ENCODE results near the gene KSR1. TPM values are rescaled to one million over a fixed set of nuclear protein-coding genes. Genes with fewer than 3 reads are reported as not detected.

KSR1 gene
- total RNA-seq, 1 experiment from 2014 or later = 19.1 TPM

DNA sequence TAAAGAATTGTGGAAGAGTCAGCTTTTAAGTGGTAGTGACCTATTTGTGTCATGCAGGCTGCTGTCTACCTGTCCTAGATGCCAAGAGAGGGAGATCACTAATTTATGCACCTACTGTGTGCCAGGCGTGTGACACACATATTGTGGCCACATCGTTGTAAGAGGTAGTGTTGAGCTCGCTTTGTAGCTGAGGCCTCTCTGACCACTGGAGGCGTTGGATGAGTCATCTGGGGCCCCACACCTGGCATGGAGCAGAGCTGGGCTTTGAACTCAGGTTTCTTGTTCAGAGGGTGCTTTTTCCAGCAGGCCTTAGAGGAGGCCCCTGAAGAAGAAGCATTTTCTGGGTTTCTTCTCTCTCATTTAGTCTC lies 122.5 kb downstream of the KSR1 start:
- Histone ChIP-seq H3K4me3 (no peak overlapping the region), H3K4me1 (replicated peaks; ENCODE audit: insufficient read depth) (peaks cover 37% of the 10 kb centered on the region)

DNA sequence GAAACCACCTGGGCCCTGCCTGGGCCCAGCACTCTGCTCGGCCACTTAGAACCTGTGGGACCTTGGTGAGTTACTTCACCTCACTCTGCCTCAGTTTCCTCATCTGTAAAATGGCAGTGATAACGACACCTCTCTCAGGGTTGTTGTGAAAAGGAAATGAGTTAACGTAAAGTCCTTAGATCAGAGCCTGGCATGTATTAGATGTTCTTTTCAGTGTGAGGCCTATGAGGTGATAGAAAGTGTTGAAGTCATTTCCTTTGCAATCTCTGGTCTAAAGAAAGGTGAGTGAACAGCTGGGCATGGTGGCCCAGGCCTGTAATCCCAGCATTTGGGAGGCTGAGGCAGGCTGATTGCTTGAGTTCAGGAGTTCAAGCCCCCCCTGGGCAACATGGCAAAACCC lies 123.1 kb downstream of the KSR1 start:
- no peaks in the 10 kb centered on the region for H4K20me1 ChIP-seq (ENCODE audit: insufficient read depth)
- no peak overlapping the region for H3K4me3 ChIP-seq
- H3K27me3 ChIP-seq (ENCODE audit: insufficient read depth, low read depth) = no peaks in the 10 kb centered on the region
- BruUV-seq (replicated peaks) = no TSS peak
- H3F3A ChIP-seq (ENCODE audit: insufficient read depth, low read depth) = peaks cover 13% of the 10 kb centered on the region; the same call in 1 of the 2 replicates
- no peak overlapping the region for H3K27ac ChIP-seq
- intact Hi-C loops (cut with micrococcal nuclease; ENCODE audit: unreplicated experiment) = loop anchor here (5.0 kb wide), 2 partner anchors 87 to 122 kb away; partner anchors contain the start of gene KSR1
- no peak overlapping the region for H3K4me2 ChIP-seq
- no peak overlapping the region for H2AFZ ChIP-seq
- no peaks in the 10 kb centered on the region for H3K9me2 ChIP-seq (ENCODE audit: insufficient read depth)
- peaks cover 33% of the 10 kb centered on the region for H3K4me1 ChIP-seq (replicated peaks; ENCODE audit: insufficient read depth)
- no peaks in the 10 kb centered on the region for H3K9me3 ChIP-seq (ENCODE audit: insufficient read depth, low read depth)
- POLR2A ChIA-PET (ENCODE audit: unreplicated experiment) = no interaction called here
- DNase-seq = no peak
- CTCF ChIA-PET = no interaction called here
- no peaks in the 10 kb centered on the region for H3K36me3 ChIP-seq (ENCODE audit: low read depth)
- H3K79me2 ChIP-seq (ENCODE audit: low read depth) = no peaks in the 10 kb centered on the region
- TF ChIP-seq, protein P1, sequence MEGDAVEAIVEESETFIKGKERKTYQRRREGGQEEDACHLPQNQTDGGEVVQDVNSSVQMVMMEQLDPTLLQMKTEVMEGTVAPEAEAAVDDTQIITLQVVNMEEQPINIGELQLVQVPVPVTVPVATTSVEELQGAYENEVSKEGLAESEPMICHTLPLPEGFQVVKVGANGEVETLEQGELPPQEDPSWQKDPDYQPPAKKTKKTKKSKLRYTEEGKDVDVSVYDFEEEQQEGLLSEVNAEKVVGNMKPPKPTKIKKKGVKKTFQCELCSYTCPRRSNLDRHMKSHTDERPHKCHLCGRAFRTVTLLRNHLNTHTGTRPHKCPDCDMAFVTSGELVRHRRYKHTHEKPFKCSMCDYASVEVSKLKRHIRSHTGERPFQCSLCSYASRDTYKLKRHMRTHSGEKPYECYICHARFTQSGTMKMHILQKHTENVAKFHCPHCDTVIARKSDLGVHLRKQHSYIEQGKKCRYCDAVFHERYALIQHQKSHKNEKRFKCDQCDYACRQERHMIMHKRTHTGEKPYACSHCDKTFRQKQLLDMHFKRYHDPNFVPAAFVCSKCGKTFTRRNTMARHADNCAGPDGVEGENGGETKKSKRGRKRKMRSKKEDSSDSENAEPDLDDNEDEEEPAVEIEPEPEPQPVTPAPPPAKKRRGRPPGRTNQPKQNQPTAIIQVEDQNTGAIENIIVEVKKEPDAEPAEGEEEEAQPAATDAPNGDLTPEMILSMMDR (conservative IDR thresholded peaks at IDR 0.05) = no peak
- TF ChIP-seq EZH2 (IDR thresholded peaks at IDR 0.05; ENCODE audit: low read depth) = no peak

More for the DNA sequence above, 122.5 kb downstream of the KSR1 start:
- H3K27me3 ChIP-seq (ENCODE audit: insufficient read depth, low read depth) = no peaks in the 10 kb centered on the region
- ChIA-PET POLR2A (ENCODE audit: unreplicated experiment) (interaction anchor here (0.7 kb wide), 1 partner anchor 62 kb away, joined by 4 read pairs; no protein-coding TSS in a partner anchor), CTCF (no interaction called here)
- H4K20me1 ChIP-seq (ENCODE audit: insufficient read depth) = no peaks in the 10 kb centered on the region
- no TSS peak for BruUV-seq (replicated peaks)
- TF ChIP-seq, protein P1 (conservative IDR thresholded peaks at IDR 0.05) = no peak
- TF ChIP-seq EZH2 (IDR thresholded peaks at IDR 0.05; ENCODE audit: low read depth) = no peak
- H3F3A ChIP-seq (ENCODE audit: insufficient read depth, low read depth) = peaks cover 13% of the 10 kb centered on the region; the same call in 1 of the 2 replicates
- no peak overlapping the region for H3K27ac ChIP-seq
- H3K4me2 ChIP-seq = no peak overlapping the region
- no peaks in the 10 kb centered on the region for H3K79me2 ChIP-seq (ENCODE audit: low read depth)
- intact Hi-C loops (cut with micrococcal nuclease; ENCODE audit: unreplicated experiment) = loop anchor here (5.0 kb wide), 2 partner anchors 86 to 121 kb away; partner anchors contain the start of gene KSR1
- no peaks in the 10 kb centered on the region for H3K9me2 ChIP-seq (ENCODE audit: insufficient read depth)
- H3K36me3 ChIP-seq (ENCODE audit: low read depth) = no peaks in the 10 kb centered on the region
- H3K9me3 ChIP-seq (ENCODE audit: insufficient read depth, low read depth) = no peaks in the 10 kb centered on the region
- H2AFZ ChIP-seq = no peak overlapping the region
- no peak for DNase-seq

DNA sequence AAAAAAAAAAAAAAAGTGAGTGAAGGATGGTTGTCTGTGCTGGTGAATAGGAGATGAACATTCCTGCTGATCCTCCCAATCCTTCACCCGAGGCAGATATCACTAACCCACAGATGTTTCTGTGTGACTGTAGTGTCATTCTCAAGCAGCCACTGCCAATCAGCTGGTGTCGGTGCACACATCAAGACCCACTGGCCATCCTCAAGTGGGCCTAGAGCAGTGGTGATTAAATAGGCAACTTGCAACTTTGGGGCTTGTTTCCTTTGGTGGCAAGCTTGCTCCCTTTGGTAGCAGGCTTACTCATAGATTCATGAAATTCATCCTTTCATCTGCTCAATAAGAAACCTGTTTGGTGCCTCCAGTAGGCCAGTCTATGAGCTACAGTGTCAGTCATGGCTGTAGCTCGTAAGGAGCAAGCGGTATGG lies 123.7 kb downstream of the KSR1 start:
- Histone ChIP-seq H3K4me3 (no peak overlapping the region), H3K36me3 (ENCODE audit: low read depth) (no peaks in the 10 kb centered on the region), H3K9me3 (ENCODE audit: insufficient read depth, low read depth) (no peaks in the 10 kb centered on the region), H4K20me1 (ENCODE audit: insufficient read depth) (no peaks in the 10 kb centered on the region), H3K27me3 (ENCODE audit: insufficient read depth, low read depth) (no peaks in the 10 kb centered on the region), H3K4me1 (replicated peaks; ENCODE audit: insufficient read depth) (peaks cover 33% of the 10 kb centered on the region), H3F3A (ENCODE audit: insufficient read depth, low read depth) (peaks cover 13% of the 10 kb centered on the region; the same call in 1 of the 2 replicates), H3K27ac (no peak overlapping the region), H3K9me2 (ENCODE audit: insufficient read depth) (no peaks in the 10 kb centered on the region), H3K4me2 (no peak overlapping the region), H3K79me2 (ENCODE audit: low read depth) (no peaks in the 10 kb centered on the region), H2AFZ (no peak overlapping the region)
- POLR2A ChIA-PET (ENCODE audit: unreplicated experiment) = no interaction called here
- intact Hi-C loops (cut with micrococcal nuclease; ENCODE audit: unreplicated experiment) = loop anchor here (5.0 kb wide), 2 partner anchors 88 to 123 kb away; partner anchors contain the start of gene KSR1
- BruUV-seq (replicated peaks) = no TSS peak
- CTCF ChIA-PET = interaction anchor here (0.9 to 1.7 kb wide), 4 partner anchors 10 to 225 kb away, joined by 3 to 4 read pairs (median 4); no protein-coding TSS in a partner anchor
- no peak for DNase-seq
- no peak for TF ChIP-seq EZH2 (IDR thresholded peaks at IDR 0.05; ENCODE audit: low read depth)
- TF ChIP-seq, protein P1 (conservative IDR thresholded peaks at IDR 0.05) = no peak
